B cell (primary cell): ENCODE data around the gene LYPD8.

Source experiments
- CTCF ChIP-seq: fragments of 200-600 bp; IDR thresholded peaks from one replicate; pipeline ENCODE4 v1.8.0; 2022; ENCODE audit warnings: antibody characterized with exemption, mild to moderate bottlenecking
- EZH2 ChIP-seq: IDR thresholded peaks from 2 replicates; pipeline ENCODE4 v1.6.1; 2012; ENCODE audit warnings: borderline replicate concordance, low read depth, mild to moderate bottlenecking, moderate library complexity, low read length; ENCODE audit not compliant: insufficient read depth, poor library complexity, severe bottlenecking

- TF ChIP-seq CTCF = no peak
- TF ChIP-seq EZH2 = no peak
Observed at GRCh38 chr1:248787430-248787829, 31.9 kb upstream of the LYPD8 start.
